Daoy (cell line): ENCODE data around the gene CFAP99. TPM values are rescaled to one million over a fixed set of nuclear protein-coding genes. Genes with fewer than 3 reads are reported as not detected.

Experiments
- DNase-seq: peaks from one replicate; pipeline ENCODE4 v3.0.0-alpha.2; 2015; ENCODE audit warnings: low read depth
- total RNA-seq: library from RNA; depleted of rRNA; stranded (reverse); fragments of >200 nt; shearing (Covaris generic); gene quantifications from 2 replicates; pipeline ENCODE4 v1.2.3, GENCODE V29; 2014

CFAP99 gene
- total RNA-seq, 1 experiment from 2014 or later, result not detected

DNA sequence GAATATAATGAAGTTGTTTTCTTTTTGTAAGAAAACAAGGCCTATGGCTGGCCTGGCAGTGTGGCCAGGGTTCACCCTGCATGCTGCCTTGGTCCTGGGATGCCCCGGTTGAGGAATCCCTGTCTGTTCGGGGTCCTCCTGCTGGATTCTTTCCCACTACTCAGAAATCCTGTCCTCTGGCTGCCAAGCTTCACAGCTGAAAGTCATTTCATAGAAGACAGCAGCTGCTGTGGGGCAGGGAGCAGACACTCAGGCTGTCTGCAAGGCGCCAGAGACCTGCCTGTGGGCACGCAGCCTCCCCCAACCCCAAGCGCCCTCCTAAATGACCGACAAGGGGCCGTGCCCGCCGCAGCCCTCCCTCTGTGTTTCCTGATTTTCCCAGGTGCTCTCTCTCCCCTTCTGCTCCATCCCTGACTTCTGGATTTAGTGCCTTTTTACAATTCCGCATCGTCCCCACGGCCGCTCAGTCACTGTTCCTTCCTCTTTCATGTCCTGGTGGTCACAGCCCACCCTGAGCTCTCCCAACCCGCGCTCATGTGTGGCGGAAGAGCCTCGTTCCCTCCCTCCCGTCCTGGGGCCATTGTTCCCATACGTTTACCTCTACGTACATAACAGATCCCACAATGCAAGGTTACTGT is 27.9 kb upstream of the CFAP99 start:
- DNase-seq, result no peak

DNA sequence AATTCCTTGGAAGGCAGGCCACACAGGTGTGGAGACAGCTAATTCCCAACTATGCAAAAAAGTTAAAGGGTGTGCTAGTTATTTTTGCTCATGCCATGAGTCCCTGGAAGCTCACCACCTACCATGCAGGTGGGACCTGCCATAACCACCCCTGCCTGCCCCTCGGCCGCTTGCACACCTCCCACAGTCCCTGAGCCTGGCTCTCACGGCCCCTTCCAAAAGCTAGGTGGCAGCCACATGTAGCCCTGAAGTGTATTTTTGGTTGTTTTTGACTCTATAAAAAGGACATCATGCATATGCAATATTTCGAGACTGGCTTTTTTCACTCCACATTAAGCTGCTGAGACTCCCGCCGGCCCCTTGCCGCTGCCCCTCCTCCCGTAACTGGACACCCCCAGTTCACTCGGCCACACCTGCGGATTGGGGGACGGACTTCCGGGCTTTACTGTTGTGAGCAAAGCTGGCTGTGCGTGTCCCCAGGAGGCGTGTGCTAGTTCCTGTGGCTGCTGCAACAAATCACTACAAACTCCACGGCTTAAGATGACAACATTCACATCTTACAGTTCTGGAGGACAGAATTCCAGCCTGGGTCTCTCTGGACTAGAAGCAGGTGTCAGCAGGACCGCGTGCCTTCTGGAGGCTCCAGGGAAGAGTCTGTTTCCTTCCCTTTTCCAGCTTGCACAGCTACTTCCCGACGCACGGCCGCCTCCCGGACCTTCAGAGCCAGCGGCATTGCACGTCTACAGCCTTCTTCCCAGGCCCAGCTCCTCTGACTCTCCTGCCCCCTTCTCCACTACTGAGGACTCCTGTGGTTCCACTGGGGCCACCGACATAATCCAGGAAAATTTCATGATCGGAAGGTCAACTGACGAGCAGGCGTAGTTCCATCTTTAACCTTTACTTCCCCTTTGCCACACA is 25.1 kb upstream of the CFAP99 start:
- DNase-seq, result no peak

DNA sequence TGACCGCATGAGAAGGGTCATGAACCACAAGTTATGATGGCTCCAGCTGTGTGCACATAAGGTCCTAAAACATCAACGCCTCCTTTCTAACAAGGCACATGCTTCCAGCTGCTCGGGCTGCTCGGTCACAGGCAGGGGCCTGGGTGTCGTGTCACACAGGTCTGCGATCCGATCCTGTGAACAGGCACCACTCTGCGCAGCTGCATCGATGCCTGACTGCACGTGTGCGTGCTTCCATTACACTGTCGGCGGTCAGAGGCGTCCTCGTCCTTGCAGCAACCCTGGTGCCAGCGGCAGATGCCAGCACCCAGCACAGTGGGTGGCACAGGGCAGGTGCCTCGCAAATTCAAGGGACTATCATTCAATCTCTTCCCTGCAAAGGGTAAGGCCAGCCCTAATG is 24.2 kb upstream of the CFAP99 start:
- DNase-seq, result no peak

GRCh38 chr4:2395038-2395437 is 23.7 kb upstream of the CFAP99 start:
- no peak for DNase-seq

DNA sequence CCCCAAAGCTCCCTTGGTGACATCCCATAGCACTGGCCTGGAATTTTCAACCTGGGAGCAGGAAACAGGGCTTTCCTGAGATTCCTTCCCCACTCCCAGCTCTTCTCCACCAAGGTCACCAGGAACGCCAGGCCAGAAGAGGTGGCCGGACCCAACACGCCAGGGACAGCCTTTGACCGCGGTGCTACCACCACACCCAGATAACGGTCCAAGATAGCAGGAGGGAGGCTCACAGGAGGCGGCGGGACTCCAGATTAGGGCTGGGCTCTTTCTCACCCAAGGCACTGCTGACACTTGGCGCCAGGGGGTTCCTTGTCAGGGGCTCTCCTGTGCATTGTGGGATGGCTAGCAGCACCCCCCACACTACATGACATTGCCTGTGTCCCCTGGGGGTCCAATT is 23.2 kb upstream of the CFAP99 start:
- no peak for DNase-seq

DNA sequence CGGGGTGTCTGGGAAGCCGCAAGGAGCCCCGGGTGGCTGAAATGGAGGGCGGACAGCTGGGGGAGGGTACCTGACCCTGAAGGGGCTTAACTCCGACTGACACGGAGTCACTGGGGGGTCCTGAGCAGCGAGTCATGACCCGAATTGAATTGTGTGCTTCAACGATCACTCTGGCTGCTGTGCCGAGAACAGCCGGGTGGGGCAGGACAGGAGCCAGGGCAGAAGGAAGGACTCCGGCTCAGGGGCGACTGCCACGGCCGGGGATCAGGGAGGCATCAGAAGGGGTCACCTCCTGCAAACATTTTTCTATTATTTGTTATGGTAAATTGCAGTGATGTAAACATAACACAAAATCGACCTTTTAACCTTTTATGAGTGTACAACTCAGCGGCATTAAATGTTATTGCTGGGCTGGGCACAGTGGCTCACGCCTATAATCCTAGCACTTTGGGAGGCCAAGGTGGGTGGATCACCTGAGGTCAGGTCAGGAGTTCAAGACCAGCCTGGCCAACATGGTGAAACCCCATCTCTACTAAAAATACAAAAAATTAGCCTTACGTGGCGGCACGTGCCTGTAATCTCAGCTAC is 21.9 kb upstream of the CFAP99 start:
- DNase-seq, result no peak

DNA sequence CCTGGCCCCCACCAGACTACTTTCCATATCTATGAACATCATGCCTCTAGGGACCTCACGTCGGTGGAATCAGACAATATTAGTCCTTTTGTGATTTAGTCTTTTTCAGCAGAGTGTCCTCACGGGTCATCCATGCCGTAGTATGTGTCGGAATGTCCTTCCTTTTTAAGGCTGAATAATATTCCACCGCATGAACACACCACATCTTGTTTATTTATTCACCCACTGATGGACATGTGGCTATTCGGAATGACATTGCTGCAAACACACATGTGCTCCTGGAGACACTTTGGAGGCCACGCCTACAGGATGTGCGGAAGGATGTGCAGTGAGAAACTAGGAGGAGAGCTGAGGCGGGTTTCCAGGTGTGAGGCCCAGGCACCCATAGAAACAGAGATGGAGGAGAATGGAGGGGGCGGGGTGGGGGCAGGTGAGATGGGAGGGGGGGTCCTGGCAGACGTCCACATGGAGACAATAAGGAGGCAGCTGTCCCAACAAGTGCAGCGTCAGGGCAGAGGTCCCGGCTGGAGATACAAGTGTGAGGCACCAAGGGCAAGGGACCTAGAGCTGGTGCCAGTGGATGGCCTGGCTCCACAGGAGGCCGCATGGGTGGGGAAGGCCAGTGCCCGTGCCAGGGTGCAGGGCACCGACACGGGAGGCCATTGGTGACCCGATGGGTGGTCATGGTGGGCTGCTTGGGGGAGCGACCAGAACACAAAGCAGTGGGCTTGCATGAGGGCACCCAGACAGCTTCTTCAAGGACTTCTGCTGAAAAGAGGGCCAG is 21.0 kb upstream of the CFAP99 start:
- no peak for DNase-seq

DNA sequence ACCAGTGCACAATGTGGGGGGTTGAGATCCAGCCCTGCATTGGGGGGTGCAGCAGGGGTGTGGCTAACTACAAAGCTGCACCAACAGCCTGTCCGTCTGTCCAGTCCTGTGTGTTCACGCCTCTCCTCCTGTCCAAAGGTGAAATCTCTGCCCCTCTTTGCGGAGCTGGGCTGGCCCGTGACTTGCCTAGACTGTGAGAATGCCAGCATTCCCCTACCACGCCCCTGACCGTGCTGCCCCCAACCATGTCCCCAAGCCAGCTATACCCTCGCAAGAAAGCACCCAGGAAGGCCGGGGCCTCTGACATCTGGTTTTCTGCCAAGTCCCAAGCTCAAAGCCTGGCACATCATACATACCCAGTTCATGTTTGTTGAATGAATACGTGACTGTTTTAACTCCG is 19.5 kb upstream of the CFAP99 start:
- DNase-seq, result no peak

GRCh38 chr4:2399631-2400190 is 19.0 kb upstream of the CFAP99 start:
- no peak for DNase-seq

DNA sequence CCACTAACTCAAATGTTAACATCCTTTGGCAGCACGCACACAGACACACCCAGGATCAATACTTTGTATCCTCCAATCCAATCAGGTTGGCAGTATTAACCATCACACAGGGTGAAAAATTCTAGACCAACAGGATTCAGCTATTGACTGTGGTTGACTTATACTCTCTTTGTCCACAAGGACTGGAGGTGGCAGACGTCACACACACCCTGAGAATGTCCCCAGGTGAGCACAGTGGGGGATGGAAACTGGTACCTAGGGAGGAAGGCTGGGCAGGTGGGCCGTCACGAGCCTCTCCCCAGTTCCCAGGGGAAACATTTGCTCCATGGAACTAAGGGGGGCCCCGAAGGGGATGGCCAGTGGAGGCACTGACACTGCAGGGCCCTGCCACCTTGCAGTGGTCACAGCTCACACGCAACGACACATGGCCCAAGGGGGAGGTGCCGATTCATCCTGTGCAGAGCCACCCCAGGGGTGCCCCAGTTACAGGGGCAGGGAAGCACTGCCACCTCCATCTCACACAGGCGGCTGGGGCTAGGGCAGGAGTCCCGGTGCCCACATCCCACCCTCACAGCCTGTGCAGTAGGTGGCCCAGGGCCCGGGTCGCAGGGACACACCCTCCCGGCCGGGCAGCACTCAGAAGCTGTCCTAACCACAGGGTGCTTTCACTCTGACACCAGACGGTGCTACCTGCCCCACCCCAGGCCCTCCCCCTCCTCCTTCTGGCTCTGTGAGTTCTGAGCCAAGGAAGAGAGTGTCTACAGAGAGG is 17.7 kb upstream of the CFAP99 start:
- no peak for DNase-seq

- no peak for DNase-seq
These were observed 17.2 kb upstream of the CFAP99 start for GRCh38 chr4:2401610-2401983.

- peak; percentile 51 for DNase-seq
These were observed 16.5 kb upstream of the CFAP99 start for GRCh38 chr4:2402048-2402842.

- no peak for DNase-seq
These were observed 15.8 kb upstream of the CFAP99 start for GRCh38 chr4:2402941-2403340.

DNA sequence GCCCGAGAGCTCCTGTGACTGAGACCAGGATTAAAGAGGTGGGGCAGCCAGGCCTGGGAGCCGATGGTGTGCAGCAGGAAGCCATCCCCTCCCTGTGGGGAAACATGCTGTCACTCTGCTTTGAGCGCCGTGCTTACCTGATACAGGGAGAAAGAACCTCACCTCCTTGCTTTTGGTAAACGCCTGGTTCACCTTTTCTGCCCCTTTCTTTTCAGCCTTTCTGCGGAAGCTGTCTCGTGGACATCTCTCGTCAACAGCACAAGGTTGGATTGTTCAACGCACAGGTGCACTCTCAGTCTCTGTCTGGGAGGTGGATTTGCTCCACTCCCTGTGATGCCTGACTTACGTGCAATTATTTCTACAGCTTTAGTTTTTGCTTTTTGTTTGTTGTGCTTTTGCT is 12.3 kb upstream of the CFAP99 start:
- no peak for DNase-seq

GRCh38 chr4:2406920-2407319 is 11.8 kb upstream of the CFAP99 start:
- DNase-seq, result no peak

DNA sequence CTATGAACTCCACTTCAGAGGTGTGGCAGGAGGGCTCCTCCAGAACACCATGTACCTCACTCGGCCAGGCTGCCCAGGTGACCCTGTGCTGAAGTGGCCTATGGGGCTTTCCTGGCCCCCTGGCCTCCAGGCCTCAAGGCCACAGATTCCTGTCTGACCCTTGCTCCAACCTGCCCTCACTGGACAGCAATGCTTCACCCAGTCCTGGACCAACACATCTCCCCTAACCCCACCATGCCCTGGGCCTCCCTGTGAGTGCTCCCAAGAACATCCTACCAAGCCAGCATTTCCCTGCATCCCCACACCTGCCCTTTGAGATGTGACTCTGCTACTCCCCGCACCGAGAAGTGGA is 10.8 kb upstream of the CFAP99 start:
- no peak for DNase-seq

- peak; percentile 42 for DNase-seq
These were observed 10.3 kb upstream of the CFAP99 start for GRCh38 chr4:2408401-2408958.

DNA sequence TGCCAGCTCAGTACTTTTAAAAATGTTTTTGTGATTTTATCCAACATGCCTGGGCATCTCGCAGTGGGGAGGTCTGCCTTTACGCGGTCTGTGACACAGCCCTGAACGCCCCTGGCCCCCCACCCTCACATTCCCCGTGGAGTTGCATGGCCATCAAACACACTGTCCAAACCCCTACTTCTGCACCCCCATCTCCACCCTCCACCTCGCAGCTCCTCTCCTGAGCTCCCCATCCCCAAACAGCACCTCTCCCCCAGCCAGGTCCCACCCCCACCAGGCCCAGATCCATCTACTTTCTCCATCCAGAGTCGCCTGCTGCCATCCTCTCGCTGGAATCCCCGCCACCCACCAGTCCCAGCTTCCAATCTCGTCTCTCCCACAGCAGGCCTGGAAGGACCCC is 9.8 kb upstream of the CFAP99 start:
- no peak for DNase-seq

- DNase-seq, result no peak
These were observed 9.4 kb upstream of the CFAP99 start for GRCh38 chr4:2409381-2409783.
